SK-N-SH treated with all-trans-retinoic acid at 6 μM for 48 hours (cell line): ENCODE data around the gene PRKAR1B.

Source experiments
- ATAC-seq: fragments of 200-7000 bp; cut with Tn5 transposase; 3 replicates; pipeline ENCODE4 v1.9.1; 2020; ENCODE audit warnings: mild to moderate bottlenecking, moderate library complexity
- ARNTL ChIP-seq: fragments of 450-650 bp; formaldehyde crosslinking; IDR thresholded peaks from 2 replicates; pipeline ENCODE4 v1.5.0; 2020; ENCODE audit warnings: low read depth, mild to moderate bottlenecking, moderate library complexity, borderline replicate concordance
- BACH2 ChIP-seq: fragments of 250-450 bp; sonication (Bioruptor Pico); IDR thresholded peaks from 2 replicates; pipeline ENCODE4 v1.9.0; 2021; ENCODE audit warnings: mild to moderate bottlenecking, borderline replicate concordance
- CREB5 ChIP-seq: fragments of 250-450 bp; sonication (Bioruptor Pico); IDR thresholded peaks from 2 replicates; pipeline ENCODE4 v1.5.1; 2020; ENCODE audit warnings: low read depth, mild to moderate bottlenecking, moderate library complexity
- CSDC2 ChIP-seq: fragments of 250-450 bp; sonication (Bioruptor Pico); IDR thresholded peaks from 2 replicates; pipeline ENCODE4 v1.5.0; 2020; ENCODE audit warnings: mild to moderate bottlenecking, moderate library complexity
- CSRNP3 ChIP-seq: fragments of 250-450 bp; sonication (Bioruptor Pico); IDR thresholded peaks from 2 replicates; pipeline ENCODE4 v1.5.1; 2021; ENCODE audit warnings: mild to moderate bottlenecking, moderate library complexity
- ESRRG ChIP-seq: fragments of 250-450 bp; sonication (Bioruptor Pico); IDR thresholded peaks from 2 replicates; pipeline ENCODE4 v1.6.1; 2021; ENCODE audit warnings: mild to moderate bottlenecking
- GLIS3 ChIP-seq: fragments of 250-450 bp; sonication (Bioruptor Pico); IDR thresholded peaks from 2 replicates; pipeline ENCODE4 v1.5.0; 2020; ENCODE audit warnings: mild to moderate bottlenecking, moderate library complexity
- ISL1 ChIP-seq: fragments of 250-450 bp; sonication (Bioruptor Pico); IDR thresholded peaks from 2 replicates; pipeline ENCODE4 v2.1.2; 2022; ENCODE audit warnings: mild to moderate bottlenecking, moderate library complexity
- OSR1 ChIP-seq: fragments of 250-450 bp; sonication (Bioruptor Pico); IDR thresholded peaks from 2 replicates; pipeline ENCODE4 v1.8.0; 2022; ENCODE audit warnings: moderate library complexity, mild to moderate bottlenecking, inconsistent platforms
- PATZ1 ChIP-seq: fragments of 250-450 bp; sonication (Bioruptor Pico); IDR thresholded peaks from 2 replicates; pipeline ENCODE4 v1.8.0; 2020; ENCODE audit warnings: mild to moderate bottlenecking, moderate library complexity, borderline replicate concordance
- POU6F1 ChIP-seq: fragments of 250-450 bp; sonication (Bioruptor Pico); IDR thresholded peaks from 2 replicates; pipeline ENCODE4 v1.8.0; 2021; ENCODE audit warnings: low read depth, mild to moderate bottlenecking, moderate library complexity, borderline replicate concordance
- PPARA ChIP-seq: fragments of 250-450 bp; sonication (Bioruptor Pico); IDR thresholded peaks from 2 replicates; pipeline ENCODE4 v1.5.0; 2020; ENCODE audit warnings: mild to moderate bottlenecking, borderline replicate concordance
- RARB ChIP-seq: fragments of 250-450 bp; sonication (Bioruptor Pico); IDR thresholded peaks from 2 replicates; pipeline ENCODE4 v1.8.0; 2021; ENCODE audit warnings: mild to moderate bottlenecking, moderate library complexity
- SNAI2 ChIP-seq: fragments of 250-450 bp; sonication (Bioruptor Pico); IDR thresholded peaks from 2 replicates; pipeline ENCODE4 v1.5.0; 2020; ENCODE audit warnings: mild to moderate bottlenecking, moderate library complexity
- TCF4 ChIP-seq: fragments of 250-450 bp; sonication (Bioruptor Pico); IDR thresholded peaks from 2 replicates; pipeline ENCODE4 v1.8.0; 2021; ENCODE audit warnings: mild to moderate bottlenecking, moderate library complexity, borderline replicate concordance
- TSHZ2 ChIP-seq: fragments of 250-450 bp; sonication (Bioruptor Pico); IDR thresholded peaks from 2 replicates; pipeline ENCODE4 v1.5.0; 2020; ENCODE audit warnings: mild to moderate bottlenecking, moderate library complexity
- ZC3H10 ChIP-seq: fragments of 250-450 bp; sonication (Bioruptor Pico); IDR thresholded peaks from 2 replicates; pipeline ENCODE4 v1.5.1; 2021; ENCODE audit warnings: mild to moderate bottlenecking, moderate library complexity
- ZFP3 ChIP-seq: fragments of 250-450 bp; sonication (Bioruptor Pico); IDR thresholded peaks from 2 replicates; pipeline ENCODE4 v1.5.0; 2020; ENCODE audit warnings: mild to moderate bottlenecking, moderate library complexity
- ZFP30 ChIP-seq: fragments of 450-650 bp; formaldehyde crosslinking; IDR thresholded peaks from 2 replicates; pipeline ENCODE4 v1.5.0; 2022; ENCODE audit warnings: mild to moderate bottlenecking, moderate library complexity
- ZNF565 ChIP-seq: fragments of 450-650 bp; formaldehyde crosslinking; conservative IDR thresholded peaks from 2 replicates; pipeline ENCODE4 v1.5.0; 2020; ENCODE audit warnings: low read depth, mild to moderate bottlenecking, moderate library complexity
- ZNF70 ChIP-seq: fragments of 450-650 bp; formaldehyde crosslinking; IDR thresholded peaks from 2 replicates; pipeline ENCODE4 v1.5.0; 2020; ENCODE audit warnings: mild to moderate bottlenecking, moderate library complexity
- ZNF8 ChIP-seq: fragments of 450-650 bp; formaldehyde crosslinking; IDR thresholded peaks from 2 replicates; pipeline ENCODE4 v1.5.0; 2020; ENCODE audit warnings: mild to moderate bottlenecking, moderate library complexity

PRKAR1B gene

GRCh38 chr7:516606-517456 is 210.2 kb downstream of the PRKAR1B start:
- TF ChIP-seq OSR1 (CRISPR knock-in tag): no peak
- ATAC-seq: peak; percentile 7; the same call in 1 of the 3 replicates

GRCh38 chr7:516216-516605 is 210.9 kb downstream of the PRKAR1B start:
- no peak for TF ChIP-seq ISL1 (CRISPR knock-in tag)
- no peak for TF ChIP-seq ZNF8
- TF ChIP-seq RARB: no peak
- no peak for TF ChIP-seq ZFP30 (CRISPR knock-in tag)
- no peak for TF ChIP-seq CREB5 (CRISPR knock-in tag)
- TF ChIP-seq ZFP3 (CRISPR knock-in tag): no peak
- no peak for TF ChIP-seq ESRRG (CRISPR knock-in tag)
- TF ChIP-seq POU6F1 (CRISPR knock-in tag): no peak
- TF ChIP-seq ZNF70 (CRISPR knock-in tag): no peak
- no peak for TF ChIP-seq CSRNP3
- no peak for TF ChIP-seq ZNF565 (CRISPR knock-in tag)
- no peak for TF ChIP-seq PPARA (CRISPR knock-in tag)
- TF ChIP-seq ARNTL (CRISPR knock-in tag): no peak
- TF ChIP-seq OSR1 (CRISPR knock-in tag): no peak
- TF ChIP-seq SNAI2 (CRISPR knock-in tag): no peak
- no peak for TF ChIP-seq BACH2 (CRISPR knock-in tag)
- no peak for ATAC-seq

- TF ChIP-seq ARNTL (CRISPR knock-in tag): no peak
- no peak for TF ChIP-seq ZNF8
- no peak for TF ChIP-seq OSR1 (CRISPR knock-in tag)
- TF ChIP-seq TCF4: no peak
- no peak for TF ChIP-seq ZFP30 (CRISPR knock-in tag)
- no peak for ATAC-seq
These were observed 211.5 kb downstream of the PRKAR1B start for GRCh38 chr7:515628-516027.

- ATAC-seq: 0 out of 3 replicates have a peak, but pooled peaks have one; percentile 15
- TF ChIP-seq ZNF565 (CRISPR knock-in tag): no peak
- TF ChIP-seq ISL1 (CRISPR knock-in tag): no peak
- no peak for TF ChIP-seq CREB5 (CRISPR knock-in tag)
- no peak for TF ChIP-seq ZC3H10
- TF ChIP-seq ESRRG (CRISPR knock-in tag): no peak
- TF ChIP-seq ARNTL (CRISPR knock-in tag): no peak
- TF ChIP-seq CSDC2 (CRISPR knock-in tag): no peak
- TF ChIP-seq PATZ1 (CRISPR knock-in tag): no peak
- no peak for TF ChIP-seq GLIS3 (CRISPR knock-in tag)
- TF ChIP-seq TSHZ2 (CRISPR knock-in tag): no peak
- TF ChIP-seq ZNF70 (CRISPR knock-in tag): no peak
- no peak for TF ChIP-seq RARB
- TF ChIP-seq TCF4: no peak
- TF ChIP-seq ZFP30 (CRISPR knock-in tag): no peak
- no peak for TF ChIP-seq BACH2 (CRISPR knock-in tag)
These were observed 212.2 kb downstream of the PRKAR1B start for GRCh38 chr7:514651-515598.
